Suprapubic skin (tissue), 3 donors: ENCODE measurements around the gene GNAI3.

Experiments used
- EP300 ChIP-seq: sonication (generic); formaldehyde crosslinking; IDR thresholded peaks from one replicate; pipeline ENCODE4 v1.6.1; 2017; ENCODE audit warnings: antibody characterized with exemption
- POLR2A ChIP-seq, 2 donors: fragments of 450-650 bp; IDR thresholded peaks; one replicate each; pipeline ENCODE4 v1.6.1; 2017; ENCODE audit warnings: antibody characterized with exemption in 2 of 2, mild to moderate bottlenecking in 2 of 2, moderate library complexity in 2 of 2
- TF ChIP-seq, protein P1 (sequence below), 2 donors: fragments of 200-600 bp in 1 of 2; fragments of 450-650 bp in 1 of 2; sonication (generic) in 1 of 2; IDR thresholded peaks; one replicate each; pipeline ENCODE4 v1.5.1; 2016 to 2019; ENCODE audit warnings: antibody characterized with exemption in 2 of 2, mild to moderate bottlenecking in 1 of 2, moderate library complexity in 1 of 2

DNA sequence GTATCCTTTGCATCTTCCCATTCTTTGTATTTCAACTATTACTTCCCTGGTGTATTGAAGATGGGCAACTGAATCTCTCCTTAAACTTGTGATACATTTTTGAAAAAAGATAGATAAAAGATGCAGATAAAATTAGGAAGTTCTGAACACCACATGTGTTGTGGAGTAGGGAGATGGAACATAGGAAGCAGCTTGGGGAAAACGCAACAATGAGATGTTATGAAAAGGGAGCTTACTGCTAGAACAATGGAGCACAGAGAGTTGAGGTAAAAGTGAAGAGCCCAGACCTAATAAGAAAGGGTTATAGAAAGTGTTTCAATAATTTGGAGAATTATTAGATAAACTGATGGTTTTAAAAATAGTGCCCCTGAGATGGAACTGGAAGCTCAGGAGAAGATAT is 20.9 kb downstream of the GNAI3 start:
- TF ChIP-seq POLR2A (IDR thresholded peaks at IDR 0.05) = no peak
- TF ChIP-seq, protein P1, sequence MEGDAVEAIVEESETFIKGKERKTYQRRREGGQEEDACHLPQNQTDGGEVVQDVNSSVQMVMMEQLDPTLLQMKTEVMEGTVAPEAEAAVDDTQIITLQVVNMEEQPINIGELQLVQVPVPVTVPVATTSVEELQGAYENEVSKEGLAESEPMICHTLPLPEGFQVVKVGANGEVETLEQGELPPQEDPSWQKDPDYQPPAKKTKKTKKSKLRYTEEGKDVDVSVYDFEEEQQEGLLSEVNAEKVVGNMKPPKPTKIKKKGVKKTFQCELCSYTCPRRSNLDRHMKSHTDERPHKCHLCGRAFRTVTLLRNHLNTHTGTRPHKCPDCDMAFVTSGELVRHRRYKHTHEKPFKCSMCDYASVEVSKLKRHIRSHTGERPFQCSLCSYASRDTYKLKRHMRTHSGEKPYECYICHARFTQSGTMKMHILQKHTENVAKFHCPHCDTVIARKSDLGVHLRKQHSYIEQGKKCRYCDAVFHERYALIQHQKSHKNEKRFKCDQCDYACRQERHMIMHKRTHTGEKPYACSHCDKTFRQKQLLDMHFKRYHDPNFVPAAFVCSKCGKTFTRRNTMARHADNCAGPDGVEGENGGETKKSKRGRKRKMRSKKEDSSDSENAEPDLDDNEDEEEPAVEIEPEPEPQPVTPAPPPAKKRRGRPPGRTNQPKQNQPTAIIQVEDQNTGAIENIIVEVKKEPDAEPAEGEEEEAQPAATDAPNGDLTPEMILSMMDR (IDR thresholded peaks at IDR 0.05) = no peak
- TF ChIP-seq EP300 = no peak
